ENCODE results near the gene FRG2B.
"Not testable (repeated sequence)": the region's sequence is repeated elsewhere in the genome, so short reads cannot be mapped to it uniquely, and the experiment has no call there.

The FRG2B gene

GRCh38 chr10:133626695-133627094, at the start of gene FRG2B:
Gene FRG2B (minus strand): TSS chr10:133626795. CDS start chr10:133626742, 53 bp downstream.
- DNase-seq (ENCODE audit: extremely low read depth, low read depth); H3K4me3 ChIP-seq (replicated peaks; ENCODE audit: low read depth, low read length): not testable (repeated sequence)

GRCh38 chr10:133667446-133667845, 40.9 kb upstream of the FRG2B start:
- not testable (repeated sequence) for DNase-seq (ENCODE audit: extremely low read depth, low read depth); H3K4me3 ChIP-seq (replicated peaks; ENCODE audit: low read depth, low read length)

- not testable (repeated sequence) for DNase-seq (ENCODE audit: extremely low read depth, low read depth); H3K4me3 ChIP-seq (replicated peaks; ENCODE audit: low read depth, low read length)
These were observed 37.1 kb upstream of the FRG2B start for GRCh38 chr10:133663544-133664160.

GRCh38 chr10:133661122-133661521, 34.5 kb upstream of the FRG2B start:
- H3K4me3 ChIP-seq (replicated peaks; ENCODE audit: low read depth, low read length); DNase-seq (ENCODE audit: extremely low read depth, low read depth): not testable (repeated sequence)

GRCh38 chr10:133660516-133660915, 33.9 kb upstream of the FRG2B start:
- DNase-seq (ENCODE audit: extremely low read depth, low read depth); H3K4me3 ChIP-seq (replicated peaks; ENCODE audit: low read depth, low read length): not testable (repeated sequence)

GRCh38 chr10:133657276-133657675, 30.7 kb upstream of the FRG2B start:
- not testable (repeated sequence) for DNase-seq (ENCODE audit: extremely low read depth, low read depth); H3K4me3 ChIP-seq (replicated peaks; ENCODE audit: low read depth, low read length)

GRCh38 chr10:133648872-133649455, 22.4 kb upstream of the FRG2B start:
- not testable (repeated sequence) for DNase-seq (ENCODE audit: extremely low read depth, low read depth); H3K4me3 ChIP-seq (replicated peaks; ENCODE audit: low read depth, low read length)

- H3K4me3 ChIP-seq (replicated peaks; ENCODE audit: low read depth, low read length); DNase-seq (ENCODE audit: extremely low read depth, low read depth): not testable (repeated sequence)
These were observed 20.6 kb upstream of the FRG2B start for GRCh38 chr10:133647075-133647748.

- not testable (repeated sequence) for H3K4me3 ChIP-seq (replicated peaks; ENCODE audit: low read depth, low read length); DNase-seq (ENCODE audit: extremely low read depth, low read depth)
These were observed 11.2 kb upstream of the FRG2B start for GRCh38 chr10:133637846-133638235.

GRCh38 chr10:133637202-133637845, 10.7 kb upstream of the FRG2B start:
- not testable (repeated sequence) for DNase-seq (ENCODE audit: extremely low read depth, low read depth); H3K4me3 ChIP-seq (replicated peaks; ENCODE audit: low read depth, low read length)

GRCh38 chr10:133630723-133631249, 4.2 kb upstream of the FRG2B start:
- DNase-seq (ENCODE audit: extremely low read depth, low read depth); H3K4me3 ChIP-seq (replicated peaks; ENCODE audit: low read depth, low read length): not testable (repeated sequence)

GRCh38 chr10:133622544-133622943, 4.1 kb downstream of the FRG2B start:
- H3K4me3 ChIP-seq (replicated peaks; ENCODE audit: low read depth, low read length); DNase-seq (ENCODE audit: extremely low read depth, low read depth): not testable (repeated sequence)

GRCh38 chr10:133618851-133619250, 7.7 kb downstream of the FRG2B start:
- no peak overlapping the region for H3K4me3 ChIP-seq (replicated peaks; ENCODE audit: low read depth, low read length)
- DNase-seq (ENCODE audit: extremely low read depth, low read depth): no peak
- no peak for TF ChIP-seq CTCF (IDR thresholded peaks at IDR 0.05; ENCODE audit: low read depth, low read length, missing control alignments)
